Suppressor macrophage treated with lipopolysaccharide for 4 hours (primary cell): ENCODE measurements around the gene NVL.

ENCODE experiments used
- DNase-seq: peaks from one replicate; pipeline ENCODE4 v3.0.0-alpha.2; 2020

Gene NVL

DNA sequence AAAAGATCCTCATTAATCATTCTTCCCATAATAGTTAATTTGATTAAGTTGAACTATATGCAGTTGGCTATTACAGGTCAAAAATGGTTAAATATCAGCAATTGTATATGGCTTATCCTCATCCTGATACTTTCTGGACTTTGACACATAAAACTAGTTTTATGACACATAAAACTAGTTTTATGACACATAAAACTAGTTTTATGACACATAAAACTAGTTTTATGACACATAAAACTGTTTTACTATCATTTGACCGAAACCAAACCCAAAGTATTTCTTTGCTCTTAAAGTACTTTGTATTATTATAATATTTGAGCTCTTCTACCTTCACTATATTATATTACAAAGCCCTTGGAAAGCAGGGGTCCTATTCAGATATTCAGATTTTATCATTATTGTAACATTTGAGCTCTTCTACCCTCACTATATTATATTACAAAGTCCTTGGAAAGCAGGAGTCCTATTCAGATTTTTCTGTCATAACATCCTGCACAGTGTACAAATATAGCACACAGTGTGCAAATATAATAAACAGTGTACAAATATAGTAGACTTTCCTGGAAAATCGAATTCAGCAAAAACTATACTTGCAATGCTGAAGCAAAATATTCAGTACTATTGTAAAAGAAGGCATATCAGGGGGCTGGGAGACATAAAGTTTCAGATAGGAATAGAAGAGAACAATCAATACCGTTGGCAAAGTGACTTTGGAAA, 53.0 kb downstream of the NVL start:
- DNase-seq = no peak

DNA sequence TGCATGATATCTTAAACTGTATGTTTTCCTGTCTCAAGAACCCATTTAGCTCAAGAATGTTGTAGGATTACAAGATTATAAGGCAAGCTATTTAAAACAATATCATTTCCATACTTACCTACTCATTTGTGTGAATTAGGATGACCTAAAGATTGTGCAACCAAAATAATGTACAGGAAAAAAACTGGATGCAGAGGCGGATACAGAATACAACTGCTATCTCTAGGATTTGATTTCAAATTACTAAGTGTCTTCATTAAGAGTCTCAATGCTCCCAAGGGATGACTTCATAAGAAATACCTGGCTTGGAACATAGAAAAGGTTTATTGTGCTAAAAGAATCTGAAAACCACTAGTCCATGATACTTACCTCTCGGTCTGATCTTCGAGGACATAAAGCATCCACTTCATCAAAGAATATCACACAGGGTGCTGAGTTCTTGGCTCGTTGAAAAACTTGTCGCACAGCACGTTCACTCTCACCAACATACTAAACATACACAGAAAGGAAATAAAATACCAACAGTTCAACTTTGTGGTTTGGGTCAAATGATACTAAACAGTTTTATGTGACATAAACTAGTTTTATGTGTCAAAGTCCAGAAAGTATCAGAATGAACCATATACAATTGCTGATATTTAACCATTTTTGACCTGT, 54.9 kb downstream of the NVL start:
- no peak for DNase-seq

DNA sequence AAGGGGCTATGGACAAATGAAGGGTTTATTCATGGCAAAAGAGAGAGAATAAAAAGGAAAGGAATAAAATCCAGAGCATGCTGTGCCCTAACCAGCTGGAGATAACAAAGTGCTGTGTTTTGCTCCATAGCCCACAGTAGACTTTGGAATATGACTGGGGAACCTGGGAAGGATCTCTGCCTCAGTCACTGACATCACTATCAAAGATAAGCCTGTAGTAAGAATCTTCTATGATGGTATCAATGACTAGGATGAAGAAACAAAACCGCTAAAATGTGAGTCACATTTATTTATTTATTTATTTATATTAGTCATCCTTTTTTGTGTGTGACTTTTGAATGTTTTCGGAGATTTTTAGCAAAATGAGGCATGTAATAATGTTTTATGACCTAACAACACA, 56.3 kb downstream of the NVL start:
- DNase-seq = no peak

DNA sequence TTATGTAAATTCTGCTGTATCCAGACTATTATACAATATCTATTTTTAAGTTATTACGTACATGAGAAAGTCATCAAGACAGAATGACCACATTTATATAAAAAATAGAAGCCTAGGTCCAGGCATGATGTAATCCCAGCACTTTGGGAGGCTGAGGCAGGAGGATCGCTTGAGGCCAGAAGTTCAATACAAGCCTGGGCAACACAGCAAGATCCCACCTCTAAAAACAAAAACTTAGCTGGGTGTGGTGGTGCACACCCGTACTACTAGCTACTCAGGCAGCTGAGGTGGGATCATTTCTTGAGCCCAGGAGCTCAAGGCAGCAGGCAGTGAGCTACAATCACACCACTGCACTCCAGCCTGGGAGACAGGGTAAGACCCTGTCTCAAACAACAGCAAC, 58.9 kb downstream of the NVL start:
- DNase-seq = no peak

DNA sequence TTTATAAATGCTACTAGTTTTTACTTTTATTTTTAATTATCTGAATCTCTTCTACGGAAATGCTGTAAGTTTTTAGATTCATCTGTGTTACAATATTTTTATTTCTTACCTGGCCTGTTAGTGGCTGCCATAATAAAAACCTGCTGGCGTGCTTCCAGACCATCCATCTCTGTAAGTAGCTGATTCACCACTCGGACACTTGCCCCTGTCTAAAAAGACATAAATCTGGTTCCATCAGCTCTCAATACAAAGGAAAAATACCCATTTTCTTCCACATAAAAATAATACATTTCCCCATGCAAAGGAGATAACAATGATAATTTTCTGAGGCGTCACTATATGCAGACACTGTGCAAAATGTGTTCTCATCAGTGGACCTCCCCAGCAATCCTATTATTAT, 62.0 kb downstream of the NVL start:
- no peak for DNase-seq

DNA sequence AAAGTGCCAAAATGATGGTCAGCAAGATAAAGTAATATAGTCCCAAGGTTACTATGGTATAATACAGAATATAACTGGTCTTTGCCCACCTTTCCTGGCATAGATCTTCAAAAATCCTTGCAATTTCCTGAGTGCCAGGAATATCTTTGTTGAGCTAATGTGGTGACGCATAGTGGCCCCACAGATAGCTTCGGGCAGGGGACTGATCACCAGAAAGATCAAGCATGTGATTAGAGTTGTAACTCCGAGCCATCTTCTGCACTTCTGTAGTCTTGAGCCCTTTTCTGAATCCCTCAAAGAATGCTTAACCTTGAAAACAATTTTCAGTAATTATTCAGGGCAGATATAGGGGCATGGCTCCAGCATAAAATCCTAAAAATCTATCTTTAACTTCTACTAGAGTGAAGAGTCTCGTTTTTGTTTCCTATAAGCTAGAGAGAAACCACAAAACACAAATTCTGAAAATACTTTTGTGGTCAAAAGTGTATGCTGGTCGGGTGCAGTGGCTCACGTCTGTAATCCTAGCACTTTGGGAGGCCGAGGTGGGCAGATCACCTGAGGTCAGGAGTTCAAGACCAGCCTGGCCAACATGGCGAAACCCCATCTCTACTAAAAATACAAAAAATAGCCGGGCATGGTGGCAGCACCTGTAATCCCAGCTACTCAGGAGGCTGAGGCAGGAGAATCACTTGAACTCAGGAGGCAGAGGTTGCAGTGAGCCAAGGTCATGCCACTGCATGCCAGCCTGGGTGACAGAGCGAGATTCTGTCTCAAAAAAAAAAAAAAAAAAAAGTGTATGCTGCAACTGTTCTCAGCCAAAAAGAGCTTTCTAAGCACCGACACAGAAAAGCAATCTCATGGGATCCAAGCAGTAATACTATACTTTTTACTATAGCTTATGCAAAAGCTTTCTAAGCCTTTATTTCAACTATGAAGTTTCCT, 62.8 kb downstream of the NVL start:
- DNase-seq = no peak

DNA sequence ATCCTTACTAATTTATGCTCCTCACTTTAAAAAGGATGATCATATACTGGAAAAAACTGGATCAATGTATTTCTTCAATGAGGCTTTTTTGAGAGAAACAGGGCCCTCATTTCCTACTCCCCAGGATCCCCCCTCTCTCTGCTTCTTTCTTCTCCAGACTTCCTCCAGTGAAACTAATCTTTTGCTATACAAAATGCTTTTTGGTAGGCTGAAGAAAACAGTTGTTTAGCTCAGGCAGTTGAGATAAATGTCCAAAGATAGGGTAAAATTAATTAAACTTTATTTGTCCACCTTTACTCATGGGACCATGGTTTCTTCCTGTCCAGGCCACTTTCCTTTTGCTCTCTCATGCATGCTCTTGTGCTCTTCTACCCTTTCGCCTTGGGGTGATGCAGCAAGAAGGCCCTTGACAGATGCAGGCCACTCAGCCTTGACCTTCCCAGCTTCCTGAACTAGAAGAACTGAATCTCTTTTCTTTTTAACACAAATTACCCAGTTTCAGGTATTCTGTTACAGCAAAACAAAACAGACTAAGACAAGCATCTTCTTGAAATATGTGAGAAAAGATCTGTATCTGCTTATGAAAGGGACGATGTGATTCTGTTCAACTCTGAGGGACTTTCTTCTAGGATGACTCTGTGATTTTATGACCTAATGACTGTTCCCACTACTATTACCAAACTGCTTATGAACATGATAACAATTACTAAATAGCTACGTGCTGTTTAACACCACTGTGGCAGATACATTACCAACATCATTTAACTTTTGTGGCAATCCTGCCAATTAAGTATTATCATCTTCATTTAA, 63.7 kb downstream of the NVL start:
- DNase-seq = no peak

DNA sequence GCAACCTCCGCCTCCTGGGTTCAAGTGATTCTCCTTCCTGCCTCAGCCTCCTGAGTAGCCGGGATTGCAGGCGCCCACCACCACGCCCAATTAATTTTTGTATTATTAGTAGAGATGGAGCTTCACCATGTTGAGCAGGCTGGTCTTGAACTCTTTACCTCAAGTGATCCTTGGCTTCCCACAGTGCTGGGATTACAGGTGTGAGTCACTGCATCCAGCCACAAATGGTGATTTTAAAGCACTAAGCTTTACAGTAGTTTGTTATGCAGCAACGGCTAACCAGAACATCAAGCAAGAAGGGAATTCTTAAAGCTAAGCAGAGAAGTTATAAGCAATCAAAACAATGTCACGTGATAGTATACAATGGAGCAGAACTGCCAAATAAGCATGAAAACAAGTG, 65.7 kb downstream of the NVL start:
- DNase-seq = no peak

DNA sequence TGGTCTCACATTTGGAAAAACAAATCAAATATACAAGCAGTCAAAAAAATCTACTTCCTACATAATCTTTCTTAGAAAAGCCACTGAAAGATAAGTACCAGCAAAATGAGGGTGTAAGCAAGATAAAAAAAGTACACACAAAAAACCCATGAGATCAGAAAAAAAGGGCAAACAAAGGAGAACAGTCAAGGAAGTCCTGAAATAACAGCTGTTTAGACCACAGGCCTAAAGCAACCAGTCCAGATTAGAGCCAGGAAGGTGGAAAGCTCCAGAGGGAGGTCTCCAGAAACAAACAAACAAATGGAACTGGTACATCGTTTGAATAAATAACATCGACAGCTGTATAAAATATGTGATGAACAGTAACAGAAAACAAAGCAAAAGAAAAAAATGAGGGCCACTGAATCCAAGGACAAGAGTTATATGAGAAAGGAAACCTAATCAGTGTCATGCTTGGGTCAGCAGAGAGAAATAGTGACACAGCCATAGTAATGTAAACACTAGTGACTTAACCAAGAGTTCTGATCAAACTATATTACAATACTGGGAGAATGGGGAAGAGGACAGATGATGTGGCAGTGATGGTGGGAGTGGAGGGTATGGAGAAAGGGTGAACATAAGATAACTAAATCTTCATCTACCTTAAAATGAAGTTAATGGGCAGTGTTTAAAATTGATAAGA, 67.5 kb downstream of the NVL start:
- DNase-seq = peak; percentile 13

DNA sequence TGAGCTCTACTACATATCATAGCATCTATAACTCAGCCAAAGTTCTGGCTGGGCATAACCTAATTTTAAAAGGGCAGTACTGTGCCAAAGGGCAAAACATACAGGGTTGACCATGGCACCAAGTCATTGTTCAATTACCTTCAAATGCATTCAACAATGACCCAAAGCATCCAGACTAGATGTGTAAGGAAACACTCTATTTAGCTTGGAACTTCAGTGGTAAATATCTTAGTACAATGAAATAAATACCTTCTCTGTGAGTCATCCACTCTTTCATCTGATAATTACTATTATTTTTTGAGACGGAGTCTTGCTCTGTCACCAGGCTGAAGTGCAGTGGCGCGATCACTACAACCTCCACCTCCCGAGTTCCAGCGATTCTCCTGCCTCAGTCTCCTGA, 70.0 kb downstream of the NVL start:
- DNase-seq = no peak

DNA sequence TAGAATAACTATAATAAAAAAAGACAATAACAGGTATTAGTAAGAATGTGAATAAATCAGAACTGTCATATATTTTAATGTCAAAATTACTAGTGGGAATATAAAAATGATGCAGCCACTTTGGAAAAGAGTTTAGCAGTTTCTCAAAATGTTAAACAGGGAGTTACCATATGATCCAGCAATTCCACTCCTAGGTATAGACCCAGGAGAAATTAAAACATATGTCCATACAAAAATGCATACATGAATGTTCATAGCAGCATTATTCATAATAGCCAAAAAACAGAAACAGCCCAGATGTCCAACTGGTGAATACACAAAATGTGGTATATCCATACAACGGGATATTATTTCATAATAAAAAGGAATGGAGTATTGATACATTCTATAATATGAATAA, 71.6 kb downstream of the NVL start:
- no peak for DNase-seq

DNA sequence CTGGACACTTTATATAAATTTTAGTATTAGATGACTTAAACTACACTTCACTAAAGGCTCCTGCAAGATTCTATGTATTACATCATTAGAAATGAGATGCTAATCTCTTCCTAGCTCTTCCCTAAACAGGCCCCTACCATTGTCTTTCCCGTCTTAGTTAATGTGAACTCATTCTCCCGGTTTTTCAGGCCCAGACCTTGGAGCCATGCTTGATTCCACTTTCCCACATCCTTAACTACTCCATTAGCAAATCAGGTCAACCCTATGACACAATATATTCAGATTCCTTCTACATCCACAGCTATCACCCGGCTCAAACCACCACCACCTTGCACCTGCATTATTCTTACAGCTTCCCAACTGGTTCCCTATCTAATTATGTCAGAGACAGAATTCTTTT, 73.3 kb downstream of the NVL start:
- no peak for DNase-seq

DNA sequence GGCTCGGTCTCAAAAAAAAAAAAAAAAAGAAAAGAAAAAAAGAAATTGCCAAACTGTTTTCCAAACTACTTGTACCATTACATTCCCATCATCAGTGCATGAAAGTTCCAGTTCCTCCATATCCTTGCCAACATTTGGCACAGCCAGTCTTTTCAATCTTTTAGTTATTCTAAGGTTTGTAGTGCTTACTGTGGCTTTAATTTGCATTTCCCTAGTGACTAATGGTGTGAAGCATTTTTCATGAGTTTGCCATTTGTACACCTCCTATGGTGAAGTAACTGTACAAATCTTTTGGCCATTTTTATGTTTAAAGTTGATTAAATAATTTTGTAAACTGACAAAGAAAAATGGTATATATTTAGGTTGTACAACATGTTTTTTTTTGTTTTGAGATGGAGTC, 76.3 kb downstream of the NVL start:
- DNase-seq = no peak

DNA sequence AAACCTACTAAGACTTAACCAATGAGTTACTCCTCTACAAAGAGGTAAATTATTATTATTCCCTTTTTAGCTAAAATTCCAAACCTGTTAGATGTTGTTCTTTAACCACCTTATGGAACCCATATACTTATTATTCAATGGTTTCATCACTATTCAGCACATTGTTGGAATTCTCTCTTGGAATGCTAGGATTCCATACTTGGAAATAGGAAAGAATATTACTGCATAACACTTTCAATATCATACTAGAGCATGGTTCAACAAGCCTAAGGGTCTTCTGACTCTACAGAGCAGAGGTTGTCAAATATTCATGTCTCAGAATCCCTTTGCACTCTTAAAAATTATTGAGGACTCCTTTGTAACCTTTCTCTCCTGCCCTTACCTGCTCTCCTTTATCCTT, 77.5 kb downstream of the NVL start:
- no peak for DNase-seq

DNA sequence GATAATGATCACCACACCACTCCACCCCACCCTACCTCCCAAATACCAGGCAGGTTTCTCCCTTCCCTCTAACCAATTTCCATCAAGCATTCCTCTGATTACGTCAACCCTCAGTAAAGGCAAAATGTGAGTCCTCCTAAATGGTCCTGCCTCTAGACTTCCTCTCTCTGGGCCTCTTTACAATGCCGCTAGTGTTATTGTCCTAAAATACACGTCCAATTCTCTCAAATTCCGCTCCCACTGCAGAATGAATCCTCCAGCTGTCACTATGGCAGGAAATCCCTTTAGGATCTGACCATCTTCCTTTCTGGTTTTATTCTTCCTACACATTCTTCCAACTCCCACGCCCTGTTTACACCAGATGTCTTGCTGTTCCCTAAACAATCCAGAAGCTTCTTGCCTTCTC, 78.2 kb downstream of the NVL start:
- DNase-seq = no peak

DNA sequence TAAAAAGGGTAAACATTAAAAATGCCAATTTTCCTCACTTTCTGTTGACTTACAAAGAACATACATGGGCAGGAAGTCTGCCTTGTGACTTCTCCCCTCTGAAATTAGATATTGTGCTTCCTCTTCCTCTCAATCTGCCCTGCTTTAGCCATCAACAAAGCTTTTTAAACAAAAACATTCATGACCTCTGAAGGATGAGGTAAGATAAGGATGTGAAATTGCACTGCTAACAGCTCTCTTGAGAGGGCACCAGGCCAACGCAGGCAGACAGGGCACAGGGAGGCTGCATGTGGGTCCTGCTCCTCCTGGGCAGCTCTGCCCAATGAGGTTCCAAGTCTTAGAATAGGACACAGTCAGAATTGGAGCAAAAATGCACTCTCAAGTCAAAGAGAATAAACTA, 84.8 kb downstream of the NVL start:
- DNase-seq = peak; percentile 74

DNA sequence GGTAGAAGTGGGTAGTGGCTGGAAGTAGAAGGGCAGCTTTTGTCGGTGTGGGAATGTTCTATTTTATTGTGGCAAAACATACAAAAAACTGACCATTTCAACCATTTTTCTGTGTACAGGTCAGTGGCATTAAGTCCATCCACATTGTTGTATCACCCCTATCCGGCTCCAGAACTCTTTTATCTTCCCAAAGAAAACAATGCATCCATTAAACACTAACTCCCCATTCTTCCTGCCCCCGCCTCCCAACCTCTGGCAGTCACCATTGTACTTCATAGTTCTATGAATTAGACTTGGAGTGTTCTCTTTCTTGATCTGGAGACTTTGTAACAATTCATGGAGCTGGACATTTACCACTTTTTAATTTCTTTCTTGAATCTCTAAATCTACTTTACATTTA, 91.2 kb downstream of the NVL start:
- DNase-seq = no peak

DNA sequence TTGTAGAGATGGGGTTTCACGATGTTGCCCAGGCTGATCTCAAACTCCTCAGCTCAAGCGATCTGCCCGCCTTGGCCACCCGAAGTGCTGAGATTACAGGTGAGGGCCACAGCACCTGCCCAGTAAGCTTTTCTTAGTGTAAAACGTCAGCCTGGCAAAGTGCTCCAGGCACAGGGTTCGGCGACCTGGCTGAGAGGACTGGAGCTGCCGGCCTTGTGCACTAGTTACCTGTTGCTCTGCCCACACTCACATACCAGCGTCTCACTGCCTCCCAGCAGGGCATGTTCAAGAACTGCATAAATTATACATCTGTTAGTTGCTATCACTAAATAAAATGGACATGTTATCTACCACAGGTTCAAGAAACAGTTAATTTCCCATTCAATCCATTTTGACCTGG, 91.8 kb downstream of the NVL start:
- no peak for DNase-seq

DNA sequence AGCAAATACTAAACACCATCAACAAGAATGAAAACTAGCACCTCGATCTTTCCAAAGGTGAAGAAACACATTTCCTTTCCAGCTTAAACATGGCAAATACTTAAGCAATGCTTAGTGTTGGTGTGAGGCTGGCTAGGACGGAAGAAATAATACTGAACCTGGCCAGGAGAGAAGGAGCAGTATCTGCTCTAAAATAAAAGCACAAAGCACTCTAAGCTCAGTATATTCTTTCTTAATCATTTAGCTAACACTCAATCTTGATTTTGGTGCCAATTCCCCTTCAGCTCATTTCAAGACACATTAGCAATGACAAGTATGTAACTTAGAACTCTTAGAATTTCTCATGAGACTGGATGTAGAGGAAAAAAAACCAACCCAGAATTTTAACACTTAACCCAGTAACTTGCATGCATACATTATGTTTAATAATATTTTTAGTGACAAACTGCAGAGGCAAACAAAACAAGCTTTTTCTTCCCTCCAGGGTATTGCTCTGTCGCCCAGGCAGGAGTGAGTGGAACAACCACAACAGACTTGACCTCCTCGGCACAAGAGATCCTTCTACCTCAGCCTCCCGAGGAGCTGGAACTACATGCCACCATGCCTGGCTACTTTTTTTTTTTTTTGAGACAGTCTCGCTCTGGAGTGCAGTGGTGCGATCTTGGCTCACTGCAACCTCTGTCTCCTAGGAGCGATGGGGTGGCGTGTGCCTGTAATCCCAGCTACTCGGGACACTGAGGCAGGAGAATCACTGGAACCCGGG, 92.7 kb downstream of the NVL start:
- DNase-seq = no peak

DNA sequence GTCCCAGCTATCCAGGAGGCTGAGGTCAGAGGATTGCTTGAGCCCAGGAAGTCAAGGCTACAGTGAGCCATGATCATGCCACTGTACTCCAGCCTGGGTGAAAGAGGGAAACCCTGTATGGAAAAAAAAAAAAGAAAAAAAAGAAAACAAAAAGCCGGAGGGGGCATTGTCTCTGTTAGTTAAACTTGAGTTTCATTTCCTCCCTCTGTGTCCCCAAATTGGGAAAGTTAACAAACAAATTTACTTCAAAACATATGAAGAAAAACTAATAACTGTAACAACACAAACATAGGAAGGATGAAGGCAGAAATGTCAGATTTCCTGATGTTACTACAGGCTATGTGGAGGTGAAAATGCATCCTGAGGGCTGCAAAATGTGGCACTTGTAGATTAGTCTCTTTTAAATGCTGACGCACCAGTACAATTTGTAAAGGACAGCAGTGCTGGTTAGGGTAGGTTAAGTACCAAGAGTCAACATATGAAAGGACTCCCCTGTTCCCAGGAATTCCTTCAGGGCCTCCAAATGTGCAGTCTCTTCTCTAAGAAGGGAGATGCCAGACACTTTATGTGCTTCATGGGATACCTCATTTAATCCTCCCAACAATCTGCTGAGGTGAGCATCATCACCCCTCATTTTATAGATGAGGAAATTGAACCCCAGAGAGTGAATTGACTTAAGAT, 94.0 kb downstream of the NVL start:
- DNase-seq = no peak

DNA sequence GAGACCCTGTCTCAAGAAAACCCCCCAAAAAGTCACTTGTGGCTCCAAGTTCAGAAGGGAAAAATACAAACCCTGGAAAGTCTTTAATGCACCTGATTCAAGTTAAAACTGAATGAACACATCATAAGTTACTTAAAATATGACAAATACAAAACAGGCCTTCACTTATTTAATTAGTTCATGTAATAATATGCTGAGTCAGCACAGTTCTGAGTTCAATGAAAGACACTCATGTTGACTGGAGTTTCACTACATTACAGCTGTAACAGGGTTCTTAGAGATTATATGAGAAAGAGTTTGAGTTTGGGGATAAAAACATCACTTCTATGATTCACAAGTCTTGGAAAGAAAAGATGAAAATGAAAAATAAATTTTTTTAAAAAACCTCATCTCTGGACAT, 96.0 kb downstream of the NVL start:
- no peak for DNase-seq
